ENCODE results near the gene KLK15. TPM values are rescaled to one million over a fixed set of nuclear protein-coding genes. Genes with fewer than 3 reads are reported as not detected.

Gene KLK15
- polyA plus RNA-seq, 2 of the 4 experiments (the other 2 are of a cell fraction): not detected

GRCh38 chr19:50835785-50836542 is 2.6 kb upstream of the KLK15 start:
- 12% methylated on average over 35 of the region's 67 CpGs for WGBS (ENCODE audit: missing lambda C conversion rate)
- Histone ChIP-seq H3K27ac (peak overlapping the region; percentile 64 to 83), H3K4me1 (peaks cover 9% of the 10 kb centered on the region; the same call in 1 of the 3 replicates), H3K9me3 (no peaks in the 10 kb centered on the region), H3K4me3 (peak overlapping the region; percentile 56), H3K4me2 (peak overlapping the region; percentile 91)
- FAIRE-seq: no peak
- DNase-seq (ENCODE audit: low read depth in 1 of 2, low spot score in 1 of 2): peak; percentile 83 to 95
- peak; percentile 83 to 96 for ATAC-seq
- TF ChIP-seq JUN (IDR thresholded peaks at IDR 0.05): peak in 1 of 2 experiments; percentile 54; a peak in 1 of 5 replicates
- TF ChIP-seq MAX (IDR thresholded peaks at IDR 0.05): peak; percentile 74; the same call in 1 of the 2 replicates
- no peak for TF ChIP-seq EP300 (IDR thresholded peaks at IDR 0.05)
- no peak for TF ChIP-seq BHLHE40 (IDR thresholded peaks at IDR 0.05; ENCODE audit: low read depth, low read length)
- TF ChIP-seq, protein P1, sequence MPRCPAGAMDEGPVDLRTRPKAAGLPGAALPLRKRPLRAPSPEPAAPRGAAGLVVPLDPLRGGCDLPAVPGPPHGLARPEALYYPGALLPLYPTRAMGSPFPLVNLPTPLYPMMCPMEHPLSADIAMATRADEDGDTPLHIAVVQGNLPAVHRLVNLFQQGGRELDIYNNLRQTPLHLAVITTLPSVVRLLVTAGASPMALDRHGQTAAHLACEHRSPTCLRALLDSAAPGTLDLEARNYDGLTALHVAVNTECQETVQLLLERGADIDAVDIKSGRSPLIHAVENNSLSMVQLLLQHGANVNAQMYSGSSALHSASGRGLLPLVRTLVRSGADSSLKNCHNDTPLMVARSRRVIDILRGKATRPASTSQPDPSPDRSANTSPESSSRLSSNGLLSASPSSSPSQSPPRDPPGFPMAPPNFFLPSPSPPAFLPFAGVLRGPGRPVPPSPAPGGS (IDR thresholded peaks at IDR 0.05): peak; percentile 60; the same call in 1 of the 3 replicates
- TF ChIP-seq PHF8 (IDR thresholded peaks at IDR 0.05; ENCODE audit: borderline replicate concordance, low read depth): peak; percentile 53; the same call in 1 of the 2 replicates
- TF ChIP-seq, protein P2, sequence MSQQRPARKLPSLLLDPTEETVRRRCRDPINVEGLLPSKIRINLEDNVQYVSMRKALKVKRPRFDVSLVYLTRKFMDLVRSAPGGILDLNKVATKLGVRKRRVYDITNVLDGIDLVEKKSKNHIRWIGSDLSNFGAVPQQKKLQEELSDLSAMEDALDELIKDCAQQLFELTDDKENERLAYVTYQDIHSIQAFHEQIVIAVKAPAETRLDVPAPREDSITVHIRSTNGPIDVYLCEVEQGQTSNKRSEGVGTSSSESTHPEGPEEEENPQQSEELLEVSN (IDR thresholded peaks at IDR 0.05; ENCODE audit: borderline replicate concordance, low read depth): 0 out of 2 replicates have a peak, but pooled peaks have one; percentile 64
- no peak for TF ChIP-seq ZFP36 (IDR thresholded peaks at IDR 0.05; ENCODE audit: borderline replicate concordance, partially characterized antibody)
- TF ChIP-seq POLR2A (IDR thresholded peaks at IDR 0.05; ENCODE audit: low read length): peak; percentile 97
- TF ChIP-seq MAZ (IDR thresholded peaks at IDR 0.05; ENCODE audit: borderline replicate concordance, low read depth, low read length): 0 out of 2 replicates have a peak, but pooled peaks have one; percentile 56
- POLR2A ChIA-PET: no interaction called here
- CTCF ChIA-PET: interaction anchor here (0.9 to 4.8 kb wide), 2 partner anchors 9 to 86 kb away, joined by 3 to 39 read pairs; no protein-coding TSS in a partner anchor

GRCh38 chr19:50835103-50835784 is 1.9 kb upstream of the KLK15 start:
- WGBS (ENCODE audit: missing lambda C conversion rate): 51% methylated on average over 13 of the region's 13 CpGs
- peaks cover 9% of the 10 kb centered on the region; the same call in 1 of the 3 replicates for H3K4me1 ChIP-seq
- H3K27ac ChIP-seq: peak overlapping the region; percentile 64 to 83
- DNase-seq (ENCODE audit: low read depth in 1 of 2, low spot score in 1 of 2) (peak in 1 of 2 experiments; percentile 51), FAIRE-seq (no peak), ATAC-seq (peak; percentile 40 to 55)
- H3K9me3 ChIP-seq: no peaks in the 10 kb centered on the region
- H3K4me3 ChIP-seq: peak overlapping the region; percentile 56
- TF ChIP-seq RNF2 (IDR thresholded peaks at IDR 0.05; ENCODE audit: borderline replicate concordance, low read depth): 0 out of 2 replicates have a peak, but pooled peaks have one; percentile 23
- TF ChIP-seq CHD2 (IDR thresholded peaks at IDR 0.05; ENCODE audit: low read length, partially characterized antibody): no peak
- ChIA-PET CTCF (interaction anchor here (0.9 to 1.3 kb wide), 3 partner anchors 9 to 297 kb away, joined by 3 to 4 read pairs (median 3); no protein-coding TSS in a partner anchor), POLR2A (no interaction called here)
- H3K4me2 ChIP-seq: peak overlapping the region; percentile 91

DNA sequence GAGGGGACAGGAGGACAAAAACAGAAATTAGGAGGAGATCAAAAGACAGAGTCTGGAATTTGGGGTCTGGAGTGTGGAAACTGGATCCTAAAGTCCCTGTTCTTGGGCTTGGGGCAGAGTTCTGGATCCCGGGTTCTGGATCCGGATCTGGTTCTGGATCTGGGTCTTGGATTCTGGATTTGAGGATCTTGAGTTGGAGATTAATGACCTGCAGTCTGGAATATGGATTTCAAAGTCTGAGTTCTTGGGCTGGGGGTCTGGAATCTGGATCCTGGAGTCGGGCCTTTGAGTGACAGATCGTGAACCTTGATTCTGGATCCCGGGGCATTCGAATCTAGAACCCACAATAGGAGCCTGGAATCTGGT is 411 bp upstream of the KLK15 start:
- Histone ChIP-seq H3K4me1 (peaks cover 9% of the 10 kb centered on the region; the same call in 1 of the 3 replicates), H3K9me3 (no peaks in the 10 kb centered on the region), H3K4me2 (no peak overlapping the region), H3K27ac (no peak overlapping the region), H3K4me3 (no peak overlapping the region)
- no peak for DNase-seq (ENCODE audit: low read depth in 1 of 2, low spot score in 1 of 2)
- FAIRE-seq: no peak
- CTCF ChIA-PET: interaction anchor here (1.3 to 2.2 kb wide), 2 partner anchors 19 to 88 kb away, joined by 4 to 10 read pairs; no protein-coding TSS in a partner anchor
- no peak for TF ChIP-seq HMGXB4 (CRISPR knock-in tag; IDR thresholded peaks at IDR 0.05; ENCODE audit: borderline replicate concordance)
- no peak for TF ChIP-seq EHMT2 (IDR thresholded peaks at IDR 0.05; ENCODE audit: low read depth)
- TF ChIP-seq NFE2L2 (conservative IDR thresholded peaks at IDR 0.05; ENCODE audit: low read length): no peak
- no peak for TF ChIP-seq ELK1 (IDR thresholded peaks at IDR 0.05; ENCODE audit: low read depth, low read length)
- TF ChIP-seq PBX3 (IDR thresholded peaks at IDR 0.05): no peak
- no peak for TF ChIP-seq ZFP36 (IDR thresholded peaks at IDR 0.05; ENCODE audit: borderline replicate concordance, partially characterized antibody)
- no peak for TF ChIP-seq POLR2AphosphoS2 (conservative IDR thresholded peaks at IDR 0.05; ENCODE audit: low read length)
- TF ChIP-seq MYC (IDR thresholded peaks at IDR 0.05; ENCODE audit: borderline replicate concordance, low read length): no peak
- no peak for TF ChIP-seq CHD4 (IDR thresholded peaks at IDR 0.05; ENCODE audit: borderline replicate concordance)
- POLR2A ChIA-PET: no interaction called here
- ATAC-seq: no peak
- 82% methylated on average over 6 of the region's 6 CpGs for WGBS (ENCODE audit: missing lambda C conversion rate)

Measured in A549 (cell line).